K562 (cell line): ENCODE measurements around the gene RHEB. TPM values are rescaled to one million over a fixed set of nuclear protein-coding genes. Genes with fewer than 3 reads are reported as not detected.

Experiments used
- ATF3 ChIP-seq, 2 experiments: fragments of 450-650 bp in 1 of 2; sonication (generic) in 1 of 2; formaldehyde crosslinking in 1 of 2; IDR thresholded peaks in 1 of 2; conservative IDR thresholded peaks in 1 of 2; 2 replicates each; pipeline versions ENCODE4 v1.6.1 to v1.8.1; 2016 to 2023; ENCODE audit warnings: mild to moderate bottlenecking in 2 of 2, moderate library complexity in 2 of 2, inconsistent platforms in 1 of 2, missing genetic modification reagents in 1 of 2
- ELF2 ChIP-seq: fragments of 250-450 bp; sonication (Bioruptor Pico); IDR thresholded peaks from 2 replicates; pipeline ENCODE4 v1.5.0; 2021; ENCODE audit warnings: mild to moderate bottlenecking
- ETV5 ChIP-seq: sonication (generic); formaldehyde crosslinking; IDR thresholded peaks from 2 replicates; pipeline ENCODE4 v1.4.0; 2020; ENCODE audit warnings: low read depth, mild to moderate bottlenecking, missing genetic modification reagents
- GATAD2A ChIP-seq: fragments of 450-650 bp; IDR thresholded peaks from 2 replicates; pipeline ENCODE4 v1.6.1; 2017
- HES1 ChIP-seq: fragments of 450-650 bp; IDR thresholded peaks from 2 replicates; pipeline ENCODE4 v1.6.1; 2016; ENCODE audit warnings: low read depth, mild to moderate bottlenecking, moderate library complexity
- HMGN3 ChIP-seq: IDR thresholded peaks from 2 replicates; pipeline ENCODE4 v1.6.1; 2011; ENCODE audit warnings: borderline replicate concordance, low read depth, mild to moderate bottlenecking, mixed read lengths, low read length; ENCODE audit not compliant: insufficient read length; ENCODE audit errors: extremely low read depth
- MGA ChIP-seq: fragments of 450-650 bp; IDR thresholded peaks from 2 replicates; pipeline ENCODE4 v1.6.1; 2016; ENCODE audit warnings: mild to moderate bottlenecking, moderate library complexity
- POLR2A ChIP-seq: fragments of 450-650 bp; conservative IDR thresholded peaks from 2 replicates; pipeline ENCODE4 v1.6.1; 2016
- POLR2H ChIP-seq: IDR thresholded peaks from 2 replicates; pipeline ENCODE4 v1.6.1; 2016; ENCODE audit warnings: missing genetic modification characterization, low read depth, mild to moderate bottlenecking, control low read depth, missing compliant biosample characterization, moderate library complexity
- RBM25 ChIP-seq: fragments of 200-400 bp; formaldehyde crosslinking; IDR thresholded peaks from 2 replicates; pipeline ENCODE4 v1.6.1; 2018; ENCODE audit warnings: low read length, low read depth, moderate library complexity; ENCODE audit not compliant: severe bottlenecking
- TCF3 ChIP-seq: sonication (generic); formaldehyde crosslinking; IDR thresholded peaks from 2 replicates; pipeline ENCODE4 v1.4.0; 2020; ENCODE audit warnings: mild to moderate bottlenecking, missing genetic modification reagents
- ZFP91 ChIP-seq: sonication (generic); formaldehyde crosslinking; IDR thresholded peaks from 2 replicates; pipeline ENCODE4 v1.8.0; 2022; ENCODE audit warnings: mild to moderate bottlenecking, missing genetic modification reagents
- polyA plus RNA-seq, 8 experiments: library from polyadenylated mRNA; depleted of rRNA in 4 of 8; stranded (reverse) in 5 of 8; unstranded in 3 of 8; fragments of >200 nt; fragmentation: Nextera tagmentation in 2 of 8; fragmentation: Illumina TruSeq in 1 of 8; extraction: Ambion mirVana in 2 of 8; extraction: Trizol in 1 of 8; gene quantifications; 2 replicates each; pipeline versions ENCODE4 v1.2.1 to v1.2.3, GENCODE V29; 2011 to 2014; ENCODE audit warnings: inconsistent platforms in 1 of 8, missing spikeins in 1 of 8
- total RNA-seq, 7 experiments: library from RNA; depleted of rRNA in 6 of 7; stranded (reverse); fragments of >200 nt in 6 of 7; fragmentation: Illumina TruSeq in 2 of 7; extraction: Trizol in 2 of 7; gene quantifications; 2 replicates each; pipeline versions ENCODE4 v1.2.1 to v1.2.3, GENCODE V29; 2011 to 2021; ENCODE audit warnings: low replicate concordance in 1 of 7

The RHEB gene
- total and polyA plus RNA-seq, 9 of the 15 experiments (the other 6 are each of a cell fraction or from before 2014, with no cell fraction given): 28.5 to 249 (median 182) TPM

- TF ChIP-seq HES1: 0 out of 2 replicates have a peak, but pooled peaks have one; percentile 36
- 0 out of 2 replicates have a peak, but pooled peaks have one; percentile 12 for TF ChIP-seq ZFP91
- TF ChIP-seq ETV5 (CRISPR knock-in tag): peak; percentile 52; the same call in 1 of the 2 replicates
- peak; percentile 99 for TF ChIP-seq MGA
- peak; percentile 80 for TF ChIP-seq ATF3 (IDR thresholded peaks at IDR 0.05)
- peak; percentile 80 for TF ChIP-seq ATF3 (CRISPR knock-in tag; conservative IDR thresholded peaks at IDR 0.05)
- peak; percentile 71 for TF ChIP-seq HMGN3
- no peak for TF ChIP-seq RBM25
- TF ChIP-seq POLR2H (tag): peak; percentile 88
- TF ChIP-seq TCF3: 0 out of 2 replicates have a peak, but pooled peaks have one; percentile 6
- TF ChIP-seq GATAD2A: no peak
- peak; percentile 68; the same call in 1 of the 2 replicates for TF ChIP-seq ELF2 (CRISPR knock-in tag)
- peak; percentile 61; the same call in 1 of the 2 replicates for TF ChIP-seq POLR2A
Measured at GRCh38 chr7:151519765-151520418, at the start of gene RHEB (continued).
